ENCODE measurements around the gene MYO3A. TPM values are rescaled to one million over a fixed set of nuclear protein-coding genes. Genes with fewer than 3 reads are reported as not detected.

MYO3A gene
- total RNA-seq, 1 donor from 2014 or later, result 0.22 TPM

- Mint-ChIP-seq H3K4me3 (ENCODE audit: unreplicated experiment) (no peak overlapping the region), H3K36me3 (ENCODE audit: unreplicated experiment) (no peaks in the 10 kb centered on the region), H3K4me1 (ENCODE audit: low read depth, unreplicated experiment) (no peaks in the 10 kb centered on the region), H3K27me3 (ENCODE audit: unreplicated experiment) (no peaks in the 10 kb centered on the region), H3K9me3 (ENCODE audit: unreplicated experiment) (no peaks in the 10 kb centered on the region), H3K27ac (ENCODE audit: unreplicated experiment) (no peak overlapping the region)
- TF ChIP-seq, protein P1, sequence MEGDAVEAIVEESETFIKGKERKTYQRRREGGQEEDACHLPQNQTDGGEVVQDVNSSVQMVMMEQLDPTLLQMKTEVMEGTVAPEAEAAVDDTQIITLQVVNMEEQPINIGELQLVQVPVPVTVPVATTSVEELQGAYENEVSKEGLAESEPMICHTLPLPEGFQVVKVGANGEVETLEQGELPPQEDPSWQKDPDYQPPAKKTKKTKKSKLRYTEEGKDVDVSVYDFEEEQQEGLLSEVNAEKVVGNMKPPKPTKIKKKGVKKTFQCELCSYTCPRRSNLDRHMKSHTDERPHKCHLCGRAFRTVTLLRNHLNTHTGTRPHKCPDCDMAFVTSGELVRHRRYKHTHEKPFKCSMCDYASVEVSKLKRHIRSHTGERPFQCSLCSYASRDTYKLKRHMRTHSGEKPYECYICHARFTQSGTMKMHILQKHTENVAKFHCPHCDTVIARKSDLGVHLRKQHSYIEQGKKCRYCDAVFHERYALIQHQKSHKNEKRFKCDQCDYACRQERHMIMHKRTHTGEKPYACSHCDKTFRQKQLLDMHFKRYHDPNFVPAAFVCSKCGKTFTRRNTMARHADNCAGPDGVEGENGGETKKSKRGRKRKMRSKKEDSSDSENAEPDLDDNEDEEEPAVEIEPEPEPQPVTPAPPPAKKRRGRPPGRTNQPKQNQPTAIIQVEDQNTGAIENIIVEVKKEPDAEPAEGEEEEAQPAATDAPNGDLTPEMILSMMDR (IDR thresholded peaks at IDR 0.05; ENCODE audit: partially characterized antibody, unreplicated experiment), result no peak
- no peak for DNase-seq
These were observed 88.8 kb downstream of the MYO3A start for GRCh38 chr10:26022831-26023230.

GRCh38 chr10:26024303-26024702, 90.3 kb downstream of the MYO3A start:
- Mint-ChIP-seq H3K36me3 (ENCODE audit: unreplicated experiment) (no peaks in the 10 kb centered on the region), H3K9me3 (ENCODE audit: unreplicated experiment) (no peaks in the 10 kb centered on the region), H3K4me1 (ENCODE audit: low read depth, unreplicated experiment) (no peaks in the 10 kb centered on the region), H3K4me3 (ENCODE audit: unreplicated experiment) (no peak overlapping the region), H3K27ac (ENCODE audit: unreplicated experiment) (no peak overlapping the region), H3K27me3 (ENCODE audit: unreplicated experiment) (no peaks in the 10 kb centered on the region)
- no peak for DNase-seq
- TF ChIP-seq, protein P1 (IDR thresholded peaks at IDR 0.05; ENCODE audit: partially characterized antibody, unreplicated experiment), result no peak

GRCh38 chr10:26025523-26025922, 91.5 kb downstream of the MYO3A start:
- Mint-ChIP-seq H3K36me3 (ENCODE audit: unreplicated experiment) (no peaks in the 10 kb centered on the region), H3K4me1 (ENCODE audit: low read depth, unreplicated experiment) (no peaks in the 10 kb centered on the region), H3K9me3 (ENCODE audit: unreplicated experiment) (no peaks in the 10 kb centered on the region), H3K27me3 (ENCODE audit: unreplicated experiment) (no peaks in the 10 kb centered on the region), H3K4me3 (ENCODE audit: unreplicated experiment) (no peak overlapping the region), H3K27ac (ENCODE audit: unreplicated experiment) (no peak overlapping the region)
- no peak for DNase-seq
- TF ChIP-seq, protein P1 (IDR thresholded peaks at IDR 0.05; ENCODE audit: partially characterized antibody, unreplicated experiment), result no peak

DNA sequence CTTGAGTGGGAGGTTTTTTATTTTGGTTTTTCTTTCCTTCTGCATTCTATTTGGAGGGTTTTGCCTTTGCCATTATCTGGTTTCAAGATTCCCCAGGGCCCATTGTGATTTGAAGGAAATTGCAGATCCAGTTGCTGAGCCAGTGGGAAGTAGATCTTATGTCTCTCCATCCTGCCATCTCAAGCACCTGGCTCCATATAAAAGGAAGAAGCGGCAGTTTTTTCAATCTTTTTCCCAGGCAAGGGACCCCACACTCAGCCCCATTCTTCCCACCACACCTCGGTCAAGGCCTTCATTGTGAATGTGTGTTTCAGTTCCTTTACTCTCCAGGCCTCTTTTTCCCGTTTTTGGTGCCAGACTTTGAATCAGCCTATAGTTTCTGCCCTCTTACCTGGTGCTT, 95.8 kb downstream of the MYO3A start:
- Mint-ChIP-seq H3K36me3 (ENCODE audit: unreplicated experiment) (no peaks in the 10 kb centered on the region), H3K4me1 (ENCODE audit: low read depth, unreplicated experiment) (no peaks in the 10 kb centered on the region), H3K27me3 (ENCODE audit: unreplicated experiment) (no peaks in the 10 kb centered on the region), H3K27ac (ENCODE audit: unreplicated experiment) (no peak overlapping the region), H3K9me3 (ENCODE audit: unreplicated experiment) (no peaks in the 10 kb centered on the region), H3K4me3 (ENCODE audit: unreplicated experiment) (no peak overlapping the region)
- no peak for DNase-seq
- TF ChIP-seq, protein P1 (IDR thresholded peaks at IDR 0.05; ENCODE audit: partially characterized antibody, unreplicated experiment), result no peak

- no peak for DNase-seq
- no peaks in the 10 kb centered on the region for H3K9me3 Mint-ChIP-seq (ENCODE audit: unreplicated experiment)
- TF ChIP-seq, protein P1 (IDR thresholded peaks at IDR 0.05; ENCODE audit: partially characterized antibody, unreplicated experiment), result no peak
- no peaks in the 10 kb centered on the region for H3K27me3 Mint-ChIP-seq (ENCODE audit: unreplicated experiment)
- H3K36me3 Mint-ChIP-seq (ENCODE audit: unreplicated experiment), result no peaks in the 10 kb centered on the region
- no peak overlapping the region for H3K27ac Mint-ChIP-seq (ENCODE audit: unreplicated experiment)
- H3K4me3 Mint-ChIP-seq (ENCODE audit: unreplicated experiment), result no peak overlapping the region
- H3K4me1 Mint-ChIP-seq (ENCODE audit: low read depth, unreplicated experiment), result no peaks in the 10 kb centered on the region
These were observed 97.3 kb downstream of the MYO3A start for GRCh38 chr10:26031300-26031699.
